ENCODE results near the gene HDAC9.

GRCh38 chr7:18939771-18940592 lies 444.4 kb downstream of the HDAC9 start:
- TF ChIP-seq, protein P1, sequence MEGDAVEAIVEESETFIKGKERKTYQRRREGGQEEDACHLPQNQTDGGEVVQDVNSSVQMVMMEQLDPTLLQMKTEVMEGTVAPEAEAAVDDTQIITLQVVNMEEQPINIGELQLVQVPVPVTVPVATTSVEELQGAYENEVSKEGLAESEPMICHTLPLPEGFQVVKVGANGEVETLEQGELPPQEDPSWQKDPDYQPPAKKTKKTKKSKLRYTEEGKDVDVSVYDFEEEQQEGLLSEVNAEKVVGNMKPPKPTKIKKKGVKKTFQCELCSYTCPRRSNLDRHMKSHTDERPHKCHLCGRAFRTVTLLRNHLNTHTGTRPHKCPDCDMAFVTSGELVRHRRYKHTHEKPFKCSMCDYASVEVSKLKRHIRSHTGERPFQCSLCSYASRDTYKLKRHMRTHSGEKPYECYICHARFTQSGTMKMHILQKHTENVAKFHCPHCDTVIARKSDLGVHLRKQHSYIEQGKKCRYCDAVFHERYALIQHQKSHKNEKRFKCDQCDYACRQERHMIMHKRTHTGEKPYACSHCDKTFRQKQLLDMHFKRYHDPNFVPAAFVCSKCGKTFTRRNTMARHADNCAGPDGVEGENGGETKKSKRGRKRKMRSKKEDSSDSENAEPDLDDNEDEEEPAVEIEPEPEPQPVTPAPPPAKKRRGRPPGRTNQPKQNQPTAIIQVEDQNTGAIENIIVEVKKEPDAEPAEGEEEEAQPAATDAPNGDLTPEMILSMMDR (conservative IDR thresholded peaks at IDR 0.05; ENCODE audit: low read depth, low read length) = no peak
- TF ChIP-seq EZH2 (IDR thresholded peaks at IDR 0.05; ENCODE audit: borderline replicate concordance, low read depth, low read length, poor library complexity, severe bottlenecking) = no peak
